ENCODE results near the gene DAO. TPM values are rescaled to one million over a fixed set of nuclear protein-coding genes. Genes with fewer than 3 reads are reported as not detected.
"Not testable (repeated sequence)": the region's sequence is repeated elsewhere in the genome, so short reads cannot be mapped to it uniquely, and the experiment has no call there.

Gene DAO
- total RNA-seq, 8 experiments from 2014 or later, result 0.15 to 1.4 (median 0.43) TPM; not detected in 1

DNA sequence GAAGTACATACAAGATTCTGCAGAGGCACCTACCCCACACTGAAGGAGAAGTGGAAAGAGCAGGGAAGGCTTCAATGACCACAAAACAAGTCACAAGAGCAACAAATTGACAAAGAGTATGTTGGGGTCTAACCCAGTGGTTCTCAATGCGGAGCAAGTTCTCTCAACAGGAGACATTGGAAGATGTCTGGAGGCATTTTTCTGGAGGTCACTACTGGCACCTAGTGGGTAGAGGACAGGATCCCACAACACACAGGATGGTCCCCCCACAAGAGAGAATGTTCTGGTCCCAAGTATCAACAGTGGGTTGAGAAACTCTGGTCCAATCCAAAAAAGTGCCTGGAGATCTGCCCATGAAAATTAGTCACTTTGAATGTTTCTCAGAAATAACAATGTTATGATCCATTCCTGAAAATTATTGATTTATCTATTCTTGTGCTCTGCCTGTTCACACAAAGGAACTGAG is 25.9 kb upstream of the DAO start:
- in situ Hi-C loops (cut with MboI; ENCODE audit: low pct_unique_long_range_greater_than_20kb in 2 of 9, low sequenced_read_pairs in 9 of 9, unreplicated experiment in 9 of 9), result loop anchor here in 1 of 9 experiments (25.0 kb wide), 1 partner anchor 233 kb away; the partner anchor contains the start of genes ALKBH2 and UNG
- WGBS, 10 experiments, result 22 to 100% (median 100%) methylated on average over 1 of the region's 1 CpG; no CpG with 5 or more reads in 4 of the 10 experiments
- Histone ChIP-seq H3K4me3 (no peak overlapping the region), H3K27ac (no peak overlapping the region), H3K4me1 (replicated peaks in 1 of 2) (peaks cover 5 to 8% of the 10 kb centered on the region in 2 donors)
- ATAC-seq (replicated peaks in 6 of 8), result peak in 2 of 8 experiments; percentile 6

GRCh38 chr12:108854451-108855283 is 25.2 kb upstream of the DAO start:
- no peak overlapping the region for H3K4me3 ChIP-seq
- in situ Hi-C loops (cut with MboI; ENCODE audit: low pct_unique_long_range_greater_than_20kb in 2 of 9, low sequenced_read_pairs in 9 of 9, unreplicated experiment in 9 of 9), result loop anchor here in 1 of 9 experiments (25.0 kb wide), 1 partner anchor 233 kb away; the partner anchor contains the start of genes ALKBH2 and UNG
- no peak overlapping the region for H3K27ac ChIP-seq
- peak in 2 of 8 experiments; percentile 13 to 35 for ATAC-seq (replicated peaks in 6 of 8)
- WGBS, 10 experiments, result 24 to 100% (median 85%) methylated on average over 2 to 8 of the region's 13 CpGs
- H3K4me1 ChIP-seq (replicated peaks in 1 of 2), result peaks cover 5 to 13% of the 10 kb centered on the region in 2 donors

DNA sequence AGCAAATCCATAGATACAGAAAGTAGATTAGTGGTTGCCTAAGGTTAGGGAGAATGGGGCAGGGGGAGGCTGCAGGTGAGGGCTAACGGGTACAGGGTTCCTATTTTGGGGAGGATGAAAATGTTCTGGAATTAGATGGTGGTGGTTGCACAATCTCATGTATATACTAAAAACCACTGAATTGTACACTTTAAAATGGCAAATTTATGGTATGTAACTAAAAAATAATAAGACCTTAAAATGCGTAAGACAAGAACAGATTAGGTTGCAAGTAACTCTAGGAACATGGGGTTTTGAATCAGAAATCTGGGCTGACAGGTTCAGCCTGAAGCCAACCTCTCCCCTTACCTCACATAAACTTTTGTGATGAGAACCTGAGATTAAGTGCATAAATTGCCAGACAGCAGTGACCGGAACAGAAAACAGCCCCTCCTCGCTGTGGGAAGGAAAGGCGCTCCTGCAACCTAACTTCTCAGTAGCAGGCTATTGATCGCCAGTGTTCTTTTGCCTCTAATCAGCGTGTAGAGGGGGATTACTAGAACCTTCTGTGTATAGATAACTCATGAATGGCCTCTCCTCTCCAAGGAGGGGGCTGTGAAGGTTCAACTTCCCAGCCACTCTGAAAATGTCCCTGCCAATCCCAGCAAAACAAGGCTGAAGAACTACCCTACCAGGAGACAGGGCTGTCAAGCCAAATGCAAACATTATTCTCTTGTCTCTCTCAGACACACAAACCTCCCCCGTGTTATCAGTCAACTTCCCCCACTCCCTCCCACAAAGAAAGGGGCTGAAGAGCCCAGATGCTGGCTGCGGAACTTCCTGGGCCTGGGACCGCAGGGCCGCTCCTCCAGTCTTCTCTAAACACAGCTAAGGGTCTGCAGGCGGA is 24.4 kb upstream of the DAO start:
- H3K4me1 ChIP-seq (replicated peaks in 1 of 2), result peaks cover 5 to 13% of the 10 kb centered on the region in 2 donors
- no peak for ATAC-seq (replicated peaks in 6 of 8)
- in situ Hi-C loops (cut with MboI; ENCODE audit: low pct_unique_long_range_greater_than_20kb in 2 of 9, low sequenced_read_pairs in 9 of 9, unreplicated experiment in 9 of 9), result loop anchor here in 1 of 9 experiments (25.0 kb wide), 1 partner anchor 232 kb away; the partner anchor contains the start of genes ALKBH2 and UNG
- H3K27ac ChIP-seq, result peak overlapping the region in 1 of 2 donors; percentile 83
- WGBS, 10 experiments, result 35 to 100% (median 82%) methylated on average over 1 to 10 of the region's 12 CpGs
- H3K4me3 ChIP-seq, result peak overlapping the region in 3 of 5 donors; percentile 49 to 73 (median 63)

GRCh38 chr12:108856170-108856427 is 23.8 kb upstream of the DAO start:
- Histone ChIP-seq H3K4me3 (peak overlapping the region; percentile 49 to 73 (median 58)), H3K4me1 (replicated peaks in 1 of 2) (peaks cover 5 to 13% of the 10 kb centered on the region in 2 donors), H3K27ac (peak overlapping the region in 1 of 2 donors; percentile 83)
- 40 to 80% (median 52%) methylated on average over 1 to 5 of the region's 6 CpGs; no CpG with 5 or more reads in 6 of the 10 experiments for WGBS, 10 experiments
- no peak for ATAC-seq (replicated peaks in 6 of 8)
- in situ Hi-C loops (cut with MboI; ENCODE audit: low pct_unique_long_range_greater_than_20kb in 2 of 9, low sequenced_read_pairs in 9 of 9, unreplicated experiment in 9 of 9), result loop anchor here in 1 of 9 experiments (25.0 kb wide), 1 partner anchor 231 kb away; the partner anchor contains the start of genes ALKBH2 and UNG

DNA sequence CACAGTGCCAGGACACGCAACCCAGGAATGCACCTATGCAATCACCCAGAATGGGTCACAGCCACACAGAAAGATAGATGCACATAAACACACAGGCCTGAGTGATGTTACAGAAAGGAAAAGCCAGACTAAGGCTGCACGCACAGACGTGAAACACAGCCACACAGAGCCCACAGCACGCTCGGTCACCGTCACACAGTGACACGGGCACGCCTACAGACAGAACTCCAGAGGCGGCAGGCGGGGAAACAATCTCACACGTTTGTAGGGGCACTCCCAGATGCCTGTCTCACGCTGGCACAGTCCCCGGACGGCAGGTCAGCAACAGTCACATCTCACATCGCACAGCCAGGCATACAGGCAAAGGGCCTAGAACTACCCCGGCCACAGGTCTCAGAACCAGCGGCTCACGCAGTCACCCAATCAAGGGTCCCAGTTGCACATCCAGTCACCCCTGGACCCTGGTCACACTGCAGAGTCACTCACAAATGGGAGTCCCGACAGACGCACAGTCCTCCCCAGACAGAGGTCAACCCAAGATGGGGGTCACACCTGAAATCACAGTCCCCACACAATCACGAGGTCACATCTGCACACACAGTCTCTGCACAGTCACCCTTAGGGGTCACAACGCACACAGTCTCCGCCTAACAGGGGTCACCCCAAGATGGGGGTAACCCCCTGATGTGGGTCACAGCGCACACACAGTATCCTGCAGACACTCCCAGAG is 23.3 kb upstream of the DAO start:
- in situ Hi-C loops (cut with MboI; ENCODE audit: low pct_unique_long_range_greater_than_20kb in 2 of 9, low sequenced_read_pairs in 9 of 9, unreplicated experiment in 9 of 9), result loop anchor here in 1 of 9 experiments (25.0 kb wide), 1 partner anchor 231 kb away; the partner anchor contains the start of genes ALKBH2 and UNG

GRCh38 chr12:108857158-108857407 is 22.8 kb upstream of the DAO start:
- peak overlapping the region; percentile 75 to 83 for H3K27ac ChIP-seq
- peak overlapping the region; percentile 49 to 73 (median 58) for H3K4me3 ChIP-seq
- in situ Hi-C loops (cut with MboI; ENCODE audit: low pct_unique_long_range_greater_than_20kb in 2 of 9, low sequenced_read_pairs in 9 of 9, unreplicated experiment in 9 of 9), result loop anchor here in 1 of 9 experiments (25.0 kb wide), 1 partner anchor 230 kb away; the partner anchor contains the start of genes ALKBH2 and UNG
- peaks cover 5 to 13% of the 10 kb centered on the region in 2 donors for H3K4me1 ChIP-seq (replicated peaks in 1 of 2)
- 0% methylated on average over 1 of the region's 30 CpGs; no CpG with 5 or more reads in 9 of the 10 experiments for WGBS, 10 experiments
- no peak for ATAC-seq (replicated peaks in 6 of 8)

More for the DNA sequence above, 23.3 kb upstream of the DAO start:
- H3K4me3 ChIP-seq, result peak overlapping the region; percentile 49 to 73 (median 58)
- WGBS, 10 experiments, result 0 to 100% (median 15%) methylated on average over 1 to 6 of the region's 24 CpGs; no CpG with 5 or more reads in 5 of the 10 experiments
- peak; percentile 15 to 31 (median 25) for ATAC-seq (replicated peaks in 6 of 8)
- peak overlapping the region; percentile 75 to 83 for H3K27ac ChIP-seq
- peaks cover 5 to 13% of the 10 kb centered on the region in 2 donors for H3K4me1 ChIP-seq (replicated peaks in 1 of 2)

DNA sequence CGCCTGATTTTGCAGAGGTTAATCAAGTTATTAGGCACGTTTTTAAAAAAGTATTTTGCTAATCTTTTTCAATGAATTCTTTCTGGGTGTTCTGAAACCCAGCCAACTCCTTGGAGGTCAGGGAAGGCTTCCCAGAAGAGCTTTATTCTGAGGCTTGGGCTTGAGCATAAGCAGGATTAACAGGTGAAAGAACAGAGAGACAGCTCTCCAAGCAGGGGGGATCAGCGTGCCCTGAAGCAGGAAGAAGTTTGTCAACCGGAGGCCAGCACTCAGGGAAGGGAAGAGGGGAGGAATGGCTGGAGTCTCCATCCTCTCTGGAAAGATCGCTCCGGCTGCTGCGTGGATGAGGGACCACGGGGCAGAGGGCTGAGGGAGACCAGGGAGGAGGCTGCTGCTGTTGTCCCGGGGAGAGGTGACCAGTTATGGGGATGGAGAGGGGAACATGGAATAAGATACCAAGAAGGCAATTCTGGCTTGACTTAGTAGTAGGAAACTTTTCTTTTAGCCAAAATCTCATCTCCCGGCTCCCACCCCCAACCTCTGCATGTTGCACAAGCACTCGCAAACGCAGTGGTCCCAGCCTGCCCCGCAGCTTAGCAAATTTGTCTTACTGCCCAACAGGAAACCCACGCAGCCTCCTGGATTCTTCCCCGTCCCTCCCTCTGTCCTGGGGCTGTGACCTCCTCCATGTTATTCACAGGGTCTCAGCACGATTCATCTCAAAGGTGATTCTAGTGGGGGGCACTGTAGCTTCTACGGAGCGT is 21.4 kb upstream of the DAO start:
- ATAC-seq (replicated peaks in 6 of 8), result no peak
- Histone ChIP-seq H3K27ac (no peak overlapping the region), H3K4me1 (replicated peaks in 1 of 2) (peaks cover 5 to 13% of the 10 kb centered on the region in 2 donors), H3K4me3 (peak overlapping the region; percentile 49 to 73 (median 58))
- WGBS, 10 experiments, result 7 to 53% (median 27%) methylated on average over 3 to 10 of the region's 18 CpGs; no CpG with 5 or more reads in 1 of the 10 experiments
- in situ Hi-C loops (cut with MboI; ENCODE audit: low pct_unique_long_range_greater_than_20kb in 2 of 9, low sequenced_read_pairs in 9 of 9, unreplicated experiment in 9 of 9), result loop anchor here in 1 of 9 experiments (25.0 kb wide), 1 partner anchor 229 kb away; the partner anchor contains the start of genes ALKBH2 and UNG

- WGBS, 10 experiments, result 0 to 65% (median 50%) methylated on average over 1 to 3 of the region's 6 CpGs; no CpG with 5 or more reads in 7 of the 10 experiments
- ATAC-seq (replicated peaks in 6 of 8); H3K4me3 ChIP-seq; H3K27ac ChIP-seq: not testable (repeated sequence)
- in situ Hi-C loops (cut with MboI; ENCODE audit: low pct_unique_long_range_greater_than_20kb in 2 of 9, low sequenced_read_pairs in 9 of 9, unreplicated experiment in 9 of 9), result loop anchor here in 1 of 9 experiments (25.0 kb wide), 1 partner anchor 228 kb away; the partner anchor contains the start of genes ALKBH2 and UNG
- H3K4me1 ChIP-seq (replicated peaks in 1 of 2), result peaks cover 5 to 13% of the 10 kb centered on the region in 2 donors
These were observed 20.6 kb upstream of the DAO start for GRCh38 chr12:108859141-108859922.

DNA sequence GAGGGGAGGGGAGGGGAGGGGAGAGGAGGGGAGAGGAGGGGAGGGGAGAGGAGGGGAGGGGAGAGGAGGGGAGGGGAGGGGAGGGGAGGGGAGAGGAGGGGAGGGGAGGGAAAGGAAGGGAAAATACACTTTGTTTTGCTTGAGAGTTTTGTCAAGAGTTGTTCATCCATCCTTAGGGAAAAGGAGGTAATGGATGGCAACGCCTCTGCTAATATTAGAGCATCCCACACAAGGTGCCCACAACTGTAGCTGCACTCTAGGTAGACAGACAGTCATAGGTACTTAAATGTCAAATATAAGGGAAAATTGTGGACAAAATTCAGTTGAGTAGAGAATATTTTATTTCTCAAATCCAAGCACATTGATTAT is 20.0 kb upstream of the DAO start:
- H3K27ac ChIP-seq, result no peak overlapping the region
- 60 to 67% methylated on average over 1 of the region's 1 CpG; no CpG with 5 or more reads in 8 of the 10 experiments for WGBS, 10 experiments
- peaks cover 5 to 13% of the 10 kb centered on the region in 2 donors for H3K4me1 ChIP-seq (replicated peaks in 1 of 2)
- in situ Hi-C loops (cut with MboI; ENCODE audit: low pct_unique_long_range_greater_than_20kb in 2 of 9, low sequenced_read_pairs in 9 of 9, unreplicated experiment in 9 of 9), result loop anchor here in 1 of 9 experiments (25.0 kb wide), 1 partner anchor 227 kb away; the partner anchor contains the start of genes ALKBH2 and UNG
- no peak for ATAC-seq (replicated peaks in 6 of 8)
- H3K4me3 ChIP-seq, result no peak overlapping the region

DNA sequence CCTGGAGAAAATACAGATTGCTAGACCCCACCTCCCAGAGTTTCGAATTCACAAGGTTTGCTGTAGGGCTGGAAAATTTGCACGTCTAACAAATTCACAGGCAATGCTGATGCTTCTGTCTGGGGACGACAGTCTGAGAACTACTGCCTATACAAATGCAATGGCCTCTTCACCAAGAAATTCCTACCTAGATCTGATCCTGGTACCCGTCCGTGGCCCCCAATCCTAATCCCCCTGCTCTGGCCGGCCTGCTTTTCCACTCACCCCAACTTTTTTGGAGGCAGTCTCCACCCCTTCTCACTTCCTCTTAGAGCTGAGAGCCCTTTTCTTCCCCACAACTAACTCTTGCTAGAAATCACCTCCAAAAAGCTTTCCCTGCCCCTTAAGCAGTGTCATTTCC is 19.4 kb upstream of the DAO start:
- in situ Hi-C loops (cut with MboI; ENCODE audit: low pct_unique_long_range_greater_than_20kb in 2 of 9, low sequenced_read_pairs in 9 of 9, unreplicated experiment in 9 of 9), result loop anchor here in 1 of 9 experiments (25.0 kb wide), 1 partner anchor 227 kb away; the partner anchor contains the start of genes ALKBH2 and UNG
- ATAC-seq (replicated peaks in 6 of 8), result no peak
- WGBS, 10 experiments, result 33 to 79% (median 67%) methylated on average over 1 to 4 of the region's 6 CpGs; no CpG with 5 or more reads in 3 of the 10 experiments
- no peak overlapping the region for H3K27ac ChIP-seq
- H3K4me1 ChIP-seq (replicated peaks in 1 of 2), result peaks cover 5 to 13% of the 10 kb centered on the region in 2 donors
- no peak overlapping the region for H3K4me3 ChIP-seq

Data from motor neuron (in vitro differentiated cells).